Fibroblast of villous mesenchyme (primary cell): Measurements from ENCODE around the gene MROH7. TPM values are rescaled to one million over a fixed set of nuclear protein-coding genes. Genes with fewer than 3 reads are reported as not detected.

Experiments
- DNase-seq: peaks from one replicate; pipeline ENCODE4 v3.0.0-alpha.2; 2010; ENCODE audit warnings: low read depth
- H3K4me3 ChIP-seq: 2 replicates; pipeline ENCODE4 v1.5.1; 2011; ENCODE audit warnings: low read depth, mild to moderate bottlenecking, low read length
- total RNA-seq: library from RNA; depleted of rRNA; stranded (reverse); fragments of >200 nt; gene quantifications from 2 replicates; pipeline ENCODE4 v1.2.3, GENCODE V29; 2012
- TF ChIP-seq, protein P1 (sequence below): IDR thresholded peaks from 2 replicates; pipeline ENCODE4 v1.5.1; 2012; ENCODE audit warnings: low read depth, mild to moderate bottlenecking, low read length; ENCODE audit not compliant: insufficient read depth

The MROH7 gene
- total RNA-seq, 1 donor: under 0.01 TPM

DNA sequence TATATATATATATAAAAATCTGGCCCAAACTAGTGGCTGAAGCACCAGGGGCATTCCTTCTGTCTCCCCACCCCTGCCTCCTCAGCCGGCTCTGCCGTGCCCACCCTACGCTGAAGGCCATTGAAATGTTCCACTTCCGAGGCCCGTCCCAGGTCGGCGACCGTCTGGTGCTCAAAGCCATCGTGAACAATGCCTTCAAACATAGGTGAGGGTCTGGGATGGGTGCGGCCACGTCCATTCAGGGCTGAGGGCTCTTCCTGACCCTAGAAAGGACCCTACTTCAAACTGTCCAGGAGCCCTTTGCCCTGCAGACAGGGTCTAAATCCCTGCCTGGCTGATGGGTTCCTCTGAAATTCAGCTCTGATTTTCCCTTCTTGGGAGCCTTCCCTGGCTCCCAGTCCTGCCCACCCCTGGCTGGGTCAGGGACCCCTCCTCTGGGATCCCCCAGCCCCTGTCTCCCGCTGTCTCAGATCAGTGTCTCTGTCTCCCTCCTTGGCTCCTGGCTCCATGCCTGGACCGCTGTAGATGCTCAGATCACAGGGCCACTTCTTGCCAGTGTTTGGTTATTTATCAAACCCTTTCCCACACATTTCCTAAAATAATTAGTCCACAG, 42.3 kb upstream of the MROH7 start:
- no peak overlapping the region for H3K4me3 ChIP-seq
- no peak for DNase-seq
- TF ChIP-seq, protein P1, sequence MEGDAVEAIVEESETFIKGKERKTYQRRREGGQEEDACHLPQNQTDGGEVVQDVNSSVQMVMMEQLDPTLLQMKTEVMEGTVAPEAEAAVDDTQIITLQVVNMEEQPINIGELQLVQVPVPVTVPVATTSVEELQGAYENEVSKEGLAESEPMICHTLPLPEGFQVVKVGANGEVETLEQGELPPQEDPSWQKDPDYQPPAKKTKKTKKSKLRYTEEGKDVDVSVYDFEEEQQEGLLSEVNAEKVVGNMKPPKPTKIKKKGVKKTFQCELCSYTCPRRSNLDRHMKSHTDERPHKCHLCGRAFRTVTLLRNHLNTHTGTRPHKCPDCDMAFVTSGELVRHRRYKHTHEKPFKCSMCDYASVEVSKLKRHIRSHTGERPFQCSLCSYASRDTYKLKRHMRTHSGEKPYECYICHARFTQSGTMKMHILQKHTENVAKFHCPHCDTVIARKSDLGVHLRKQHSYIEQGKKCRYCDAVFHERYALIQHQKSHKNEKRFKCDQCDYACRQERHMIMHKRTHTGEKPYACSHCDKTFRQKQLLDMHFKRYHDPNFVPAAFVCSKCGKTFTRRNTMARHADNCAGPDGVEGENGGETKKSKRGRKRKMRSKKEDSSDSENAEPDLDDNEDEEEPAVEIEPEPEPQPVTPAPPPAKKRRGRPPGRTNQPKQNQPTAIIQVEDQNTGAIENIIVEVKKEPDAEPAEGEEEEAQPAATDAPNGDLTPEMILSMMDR: no peak

- DNase-seq: no peak
- no peak overlapping the region for H3K4me3 ChIP-seq
- TF ChIP-seq, protein P1: no peak
These were observed 40.5 kb upstream of the MROH7 start for GRCh38 chr1:54600947-54601721.

GRCh38 chr1:54601730-54602129, 39.9 kb upstream of the MROH7 start:
- TF ChIP-seq, protein P1: no peak
- no peak for DNase-seq
- no peak overlapping the region for H3K4me3 ChIP-seq

DNA sequence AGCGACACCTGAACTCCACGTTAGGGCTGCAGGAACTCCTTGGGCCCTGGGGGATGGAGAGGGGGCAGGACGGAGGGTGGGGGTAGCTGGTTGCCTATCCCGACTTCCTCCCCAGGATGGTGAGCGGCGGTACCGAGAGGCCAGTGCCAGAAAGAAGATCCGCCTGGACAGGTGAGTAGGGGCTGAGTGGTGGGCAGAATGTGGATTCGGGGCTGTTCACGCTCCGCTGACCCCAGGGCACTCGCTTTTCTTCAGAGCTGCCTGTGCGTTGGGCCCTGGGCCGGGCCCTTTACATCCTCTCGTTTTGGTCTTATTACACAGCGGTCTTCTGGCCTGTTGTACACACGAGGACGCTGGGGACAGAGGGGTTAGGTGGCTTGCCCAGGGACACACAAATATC, 39.0 kb upstream of the MROH7 start:
- DNase-seq: no peak
- no peak overlapping the region for H3K4me3 ChIP-seq
- TF ChIP-seq, protein P1: no peak

GRCh38 chr1:54603241-54603640, 38.3 kb upstream of the MROH7 start:
- TF ChIP-seq, protein P1: no peak
- DNase-seq: no peak
- H3K4me3 ChIP-seq: no peak overlapping the region

- no peak for DNase-seq
- TF ChIP-seq, protein P1: no peak
- no peak overlapping the region for H3K4me3 ChIP-seq
These were observed 37.5 kb upstream of the MROH7 start for GRCh38 chr1:54604051-54604450.
